ENCODE results near the gene RAPGEF1. TPM values are rescaled to one million over a fixed set of nuclear protein-coding genes. Genes with fewer than 3 reads are reported as not detected.
A peak's percentile ranks its signal among the peaks of the same experiment; 100 is the strongest.
"Not testable (repeated sequence)": the region's sequence is repeated elsewhere in the genome, so short reads cannot be mapped to it uniquely, and the experiment has no call there.

The RAPGEF1 gene
- total RNA-seq, 2 donors from 2014 or later: 147 to 167 TPM

- no peak overlapping the region for H3K27ac Mint-ChIP-seq
- no peaks in the 10 kb centered on the region for H3K9me3 Mint-ChIP-seq
- H3K36me3 Mint-ChIP-seq (ENCODE audit: low read depth): no peaks in the 10 kb centered on the region
- H3K4me3 Mint-ChIP-seq: no peak overlapping the region
- ATAC-seq (replicated peaks): peak; percentile 82
- peaks cover 8% of the 10 kb centered on the region for H3K4me1 Mint-ChIP-seq
- peaks cover 11% of the 10 kb centered on the region for H3K27me3 Mint-ChIP-seq
Observed at GRCh38 chr9:131762356-131762932, 22.6 kb upstream of the RAPGEF1 start.

GRCh38 chr9:131759017-131759647 lies 19.3 kb upstream of the RAPGEF1 start:
- Mint-ChIP-seq H3K4me3 (peak overlapping the region; percentile 30), H3K36me3 (ENCODE audit: low read depth) (no peaks in the 10 kb centered on the region), H3K4me1 (peaks cover 15% of the 10 kb centered on the region), H3K27me3 (no peaks in the 10 kb centered on the region), H3K9me3 (no peaks in the 10 kb centered on the region), H3K27ac (no peak overlapping the region)
- ATAC-seq (replicated peaks): peak; percentile 51

GRCh38 chr9:131757549-131757948 lies 17.7 kb upstream of the RAPGEF1 start:
- peak overlapping the region; percentile 15 for H3K27ac Mint-ChIP-seq
- peaks cover 15% of the 10 kb centered on the region for H3K4me1 Mint-ChIP-seq
- H3K4me3 Mint-ChIP-seq: peak overlapping the region; percentile 11
- no peaks in the 10 kb centered on the region for H3K36me3 Mint-ChIP-seq (ENCODE audit: low read depth)
- ATAC-seq (replicated peaks): peak; percentile 63
- H3K9me3 Mint-ChIP-seq: no peaks in the 10 kb centered on the region
- H3K27me3 Mint-ChIP-seq: no peaks in the 10 kb centered on the region

GRCh38 chr9:131755541-131756198 lies 15.8 kb upstream of the RAPGEF1 start:
- H3K27me3 Mint-ChIP-seq: no peaks in the 10 kb centered on the region
- H3K27ac Mint-ChIP-seq: peak overlapping the region; percentile 13
- no peaks in the 10 kb centered on the region for H3K36me3 Mint-ChIP-seq (ENCODE audit: low read depth)
- H3K4me1 Mint-ChIP-seq: peaks cover 15% of the 10 kb centered on the region
- no peaks in the 10 kb centered on the region for H3K9me3 Mint-ChIP-seq
- ATAC-seq (replicated peaks): peak; percentile 91
- H3K4me3 Mint-ChIP-seq: no peak overlapping the region

GRCh38 chr9:131754846-131755245 lies 15.0 kb upstream of the RAPGEF1 start:
- no peak for ATAC-seq (replicated peaks)
- Mint-ChIP-seq H3K4me3 (no peak overlapping the region), H3K27me3 (no peaks in the 10 kb centered on the region), H3K36me3 (ENCODE audit: low read depth) (no peaks in the 10 kb centered on the region), H3K4me1 (peaks cover 15% of the 10 kb centered on the region), H3K9me3 (no peaks in the 10 kb centered on the region), H3K27ac (no peak overlapping the region)

GRCh38 chr9:131753751-131754150 lies 13.9 kb upstream of the RAPGEF1 start:
- not testable (repeated sequence) for ATAC-seq (replicated peaks); H3K27me3 Mint-ChIP-seq; H3K9me3 Mint-ChIP-seq; H3K36me3 Mint-ChIP-seq (ENCODE audit: low read depth); H3K27ac Mint-ChIP-seq; H3K4me3 Mint-ChIP-seq
- H3K4me1 Mint-ChIP-seq: peaks cover 15% of the 10 kb centered on the region

- Mint-ChIP-seq H3K27me3 (no peaks in the 10 kb centered on the region), H3K27ac (no peak overlapping the region), H3K4me1 (peaks cover 6% of the 10 kb centered on the region), H3K9me3 (no peaks in the 10 kb centered on the region), H3K36me3 (ENCODE audit: low read depth) (no peaks in the 10 kb centered on the region), H3K4me3 (no peak overlapping the region)
- ATAC-seq (replicated peaks): no peak
Observed at GRCh38 chr9:131752231-131752884, 12.5 kb upstream of the RAPGEF1 start.

GRCh38 chr9:131748411-131748955 lies 8.6 kb upstream of the RAPGEF1 start:
- ATAC-seq (replicated peaks): peak; percentile 24
- no peak overlapping the region for H3K4me3 Mint-ChIP-seq
- H3K27me3 Mint-ChIP-seq: no peaks in the 10 kb centered on the region
- no peaks in the 10 kb centered on the region for H3K36me3 Mint-ChIP-seq (ENCODE audit: low read depth)
- H3K27ac Mint-ChIP-seq: no peak overlapping the region
- peaks cover 16% of the 10 kb centered on the region for H3K4me1 Mint-ChIP-seq
- H3K9me3 Mint-ChIP-seq: no peaks in the 10 kb centered on the region

- peak; percentile 43 for ATAC-seq (replicated peaks)
- Mint-ChIP-seq H3K36me3 (ENCODE audit: low read depth) (no peaks in the 10 kb centered on the region), H3K9me3 (no peaks in the 10 kb centered on the region), H3K4me1 (peaks cover 20% of the 10 kb centered on the region), H3K27me3 (no peaks in the 10 kb centered on the region), H3K27ac (no peak overlapping the region), H3K4me3 (no peak overlapping the region)
Observed at GRCh38 chr9:131747352-131747751, 7.5 kb upstream of the RAPGEF1 start.

GRCh38 chr9:131745610-131746009 lies 5.7 kb upstream of the RAPGEF1 start:
- no peak for ATAC-seq (replicated peaks)
- H3K9me3 Mint-ChIP-seq: no peaks in the 10 kb centered on the region
- H3K36me3 Mint-ChIP-seq (ENCODE audit: low read depth): no peaks in the 10 kb centered on the region
- H3K27ac Mint-ChIP-seq: no peak overlapping the region
- H3K4me3 Mint-ChIP-seq: no peak overlapping the region
- H3K4me1 Mint-ChIP-seq: peaks cover 20% of the 10 kb centered on the region
- H3K27me3 Mint-ChIP-seq: no peaks in the 10 kb centered on the region

- H3K4me3 Mint-ChIP-seq: peak overlapping the region; percentile 35
- no peaks in the 10 kb centered on the region for H3K9me3 Mint-ChIP-seq
- H3K36me3 Mint-ChIP-seq (ENCODE audit: low read depth): no peaks in the 10 kb centered on the region
- no peak for ATAC-seq (replicated peaks)
- peak overlapping the region; percentile 58 for H3K27ac Mint-ChIP-seq
- H3K27me3 Mint-ChIP-seq: no peaks in the 10 kb centered on the region
- peaks cover 20% of the 10 kb centered on the region for H3K4me1 Mint-ChIP-seq
Observed at GRCh38 chr9:131744720-131745201, 4.9 kb upstream of the RAPGEF1 start.

- Mint-ChIP-seq H3K4me1 (peaks cover 20% of the 10 kb centered on the region), H3K9me3 (no peaks in the 10 kb centered on the region), H3K36me3 (ENCODE audit: low read depth) (peaks cover under 1% of the 10 kb centered on the region), H3K4me3 (peak overlapping the region; percentile 35), H3K27ac (peak overlapping the region; percentile 58), H3K27me3 (no peaks in the 10 kb centered on the region)
- peak; percentile 70 for ATAC-seq (replicated peaks)
Observed at GRCh38 chr9:131744171-131744719, 4.4 kb upstream of the RAPGEF1 start.

- Mint-ChIP-seq H3K27ac (peak overlapping the region; percentile 58), H3K27me3 (no peaks in the 10 kb centered on the region), H3K36me3 (ENCODE audit: low read depth) (peaks cover 8% of the 10 kb centered on the region), H3K4me1 (peaks cover 20% of the 10 kb centered on the region), H3K4me3 (peak overlapping the region; percentile 35), H3K9me3 (no peaks in the 10 kb centered on the region)
- no peak for ATAC-seq (replicated peaks)
Observed at GRCh38 chr9:131743501-131743900, 3.6 kb upstream of the RAPGEF1 start.

GRCh38 chr9:131743096-131743495 lies 3.2 kb upstream of the RAPGEF1 start:
- H3K27me3 Mint-ChIP-seq: no peaks in the 10 kb centered on the region
- H3K4me3 Mint-ChIP-seq: peak overlapping the region; percentile 35
- no peak for ATAC-seq (replicated peaks)
- peak overlapping the region; percentile 58 for H3K27ac Mint-ChIP-seq
- peaks cover 20% of the 10 kb centered on the region for H3K4me1 Mint-ChIP-seq
- no peaks in the 10 kb centered on the region for H3K9me3 Mint-ChIP-seq
- peaks cover 11% of the 10 kb centered on the region for H3K36me3 Mint-ChIP-seq (ENCODE audit: low read depth)

Data from activated T-helper 17 cell treated with anti-CD3 and anti-CD28 coated beads, Interleukin-2, amount 50 U/mL, for 72 hours (primary cell).